ENCODE measurements around the gene DAGLA. TPM values are rescaled to one million over a fixed set of nuclear protein-coding genes. Genes with fewer than 3 reads are reported as not detected.

Gene DAGLA
- total RNA-seq, 1 donor from 2014 or later, result 1.1 TPM

- H3K4me2 ChIP-seq, result peak overlapping the region; percentile 26
Observed at GRCh38 chr11:61713464-61713863, 33.3 kb downstream of the DAGLA start.

GRCh38 chr11:61713906-61714305 lies 33.7 kb downstream of the DAGLA start:
- no peaks in the 10 kb centered on the region for H4K20me1 ChIP-seq (ENCODE audit: low read depth)
- H3K79me2 ChIP-seq (ENCODE audit: low read depth), result no peaks in the 10 kb centered on the region
- H3K27ac ChIP-seq, result no peak overlapping the region
- no peak for DNase-seq (ENCODE audit: low spot score)
- H3K9ac ChIP-seq, result no peak overlapping the region
- H3K9me3 ChIP-seq (ENCODE audit: low read depth), result no peaks in the 10 kb centered on the region
- Mint-ChIP-seq H3K4me3 (no peak overlapping the region), H3K9me3 (no peaks in the 10 kb centered on the region), H3K27me3 (ENCODE audit: insufficient read depth, low read depth) (peaks cover 7% of the 10 kb centered on the region), H3K4me1 (peaks cover 63% of the 10 kb centered on the region), H3K36me3 (no peaks in the 10 kb centered on the region), H3K27ac (no peak overlapping the region)
- TF ChIP-seq CTCF (IDR thresholded peaks at IDR 0.05) (no peak), EZH2phosphoT487 (IDR thresholded peaks at IDR 0.05) (no peak), EZH2 (IDR thresholded peaks at IDR 0.05) (no peak)
- H3K4me1 ChIP-seq, result peaks cover 54% of the 10 kb centered on the region
- H3K36me3 ChIP-seq, result no peaks in the 10 kb centered on the region
- H2AFZ ChIP-seq (replicated peaks), result no peak overlapping the region
- H3K4me3 ChIP-seq, result no peak overlapping the region
- no peaks in the 10 kb centered on the region for H3K27me3 ChIP-seq
- peak overlapping the region; percentile 26 for H3K4me2 ChIP-seq
- H3F3A ChIP-seq (ENCODE audit: low read depth), result peaks cover 18% of the 10 kb centered on the region

More at GRCh38 chr11:61713464-61713863, 33.3 kb downstream of the DAGLA start:
- H3K9me3 ChIP-seq (ENCODE audit: low read depth), result no peaks in the 10 kb centered on the region
- H3F3A ChIP-seq (ENCODE audit: low read depth), result peaks cover 18% of the 10 kb centered on the region
- TF ChIP-seq CTCF (IDR thresholded peaks at IDR 0.05), result no peak
- TF ChIP-seq EZH2 (IDR thresholded peaks at IDR 0.05), result no peak
- TF ChIP-seq EZH2phosphoT487 (IDR thresholded peaks at IDR 0.05), result no peak
- no peaks in the 10 kb centered on the region for H3K27me3 ChIP-seq
- H3K4me1 Mint-ChIP-seq, result peaks cover 62% of the 10 kb centered on the region
- no peak overlapping the region for H3K9ac ChIP-seq
- H3K36me3 ChIP-seq, result no peaks in the 10 kb centered on the region
- H2AFZ ChIP-seq (replicated peaks), result no peak overlapping the region
- H4K20me1 ChIP-seq (ENCODE audit: low read depth), result no peaks in the 10 kb centered on the region
- H3K4me3 ChIP-seq, result no peak overlapping the region
- peak overlapping the region; percentile 60 for H3K27ac Mint-ChIP-seq
- H3K27me3 Mint-ChIP-seq (ENCODE audit: insufficient read depth, low read depth), result peaks cover 7% of the 10 kb centered on the region
- DNase-seq (ENCODE audit: low spot score), result no peak
- H3K79me2 ChIP-seq (ENCODE audit: low read depth), result no peaks in the 10 kb centered on the region
- H3K36me3 Mint-ChIP-seq, result no peaks in the 10 kb centered on the region
- H3K9me3 Mint-ChIP-seq, result no peaks in the 10 kb centered on the region
- no peak overlapping the region for H3K4me3 Mint-ChIP-seq
- H3K4me1 ChIP-seq, result peaks cover 50% of the 10 kb centered on the region
- H3K27ac ChIP-seq, result no peak overlapping the region

GRCh38 chr11:61714316-61714715 lies 34.1 kb downstream of the DAGLA start:
- Histone ChIP-seq H3K27ac (no peak overlapping the region), H3K4me3 (no peak overlapping the region), H3K79me2 (ENCODE audit: low read depth) (no peaks in the 10 kb centered on the region), H3K4me2 (no peak overlapping the region), H3K36me3 (no peaks in the 10 kb centered on the region), H3K4me1 (peaks cover 58% of the 10 kb centered on the region), H4K20me1 (ENCODE audit: low read depth) (no peaks in the 10 kb centered on the region), H2AFZ (replicated peaks) (no peak overlapping the region), H3K9me3 (ENCODE audit: low read depth) (no peaks in the 10 kb centered on the region), H3K9ac (no peak overlapping the region), H3F3A (ENCODE audit: low read depth) (peaks cover 18% of the 10 kb centered on the region), H3K27me3 (no peaks in the 10 kb centered on the region)
- H3K27me3 Mint-ChIP-seq (ENCODE audit: insufficient read depth, low read depth), result peaks cover 7% of the 10 kb centered on the region
- DNase-seq (ENCODE audit: low spot score), result no peak
- TF ChIP-seq EZH2phosphoT487 (IDR thresholded peaks at IDR 0.05), result no peak
- no peak for TF ChIP-seq EZH2 (IDR thresholded peaks at IDR 0.05)
- no peak for TF ChIP-seq CTCF (IDR thresholded peaks at IDR 0.05)
- no peaks in the 10 kb centered on the region for H3K9me3 Mint-ChIP-seq
- H3K4me1 Mint-ChIP-seq, result peaks cover 67% of the 10 kb centered on the region
- peak overlapping the region; percentile 79 for H3K27ac Mint-ChIP-seq
- no peak overlapping the region for H3K4me3 Mint-ChIP-seq
- H3K36me3 Mint-ChIP-seq, result no peaks in the 10 kb centered on the region

All from neural progenitor cell (in vitro differentiated cells).